Liver (tissue), 9 donors: ENCODE results near the gene LBH. TPM values are rescaled to one million over a fixed set of nuclear protein-coding genes. Genes with fewer than 3 reads are reported as not detected.

Source experiments
- DNase-seq: peaks from one replicate; pipeline ENCODE4 v3.0.0-alpha.2; 2017; ENCODE audit warnings: low spot score
- H3K27ac ChIP-seq, 2 donors: one replicate each; pipeline ENCODE4 v1.7.0; 2013; ENCODE audit warnings: inconsistent platforms in 2 of 2, low read length in 2 of 2, control low read depth in 1 of 2, low read depth in 1 of 2, mild to moderate bottlenecking in 1 of 2
- H3K27me3 ChIP-seq, 4 donors: one replicate each; pipeline versions ENCODE4 v1.6.1 to v1.7.0; 2013; ENCODE audit warnings: low read length in 3 of 4, inconsistent platforms in 1 of 4, mild to moderate bottlenecking in 1 of 4, moderate library complexity in 1 of 4; ENCODE audit not compliant: control insufficient read depth in 4 of 4, insufficient read depth in 4 of 4
- H3K36me3 ChIP-seq, 4 donors: one replicate each; pipeline versions ENCODE4 v1.6.1 to v1.7.0; 2013; ENCODE audit warnings: low read length in 3 of 4, mild to moderate bottlenecking in 3 of 4, low read depth in 1 of 4, moderate library complexity in 1 of 4; ENCODE audit not compliant: control insufficient read depth in 4 of 4, insufficient read depth in 3 of 4
- H3K4me1 ChIP-seq, 4 donors: one replicate each; pipeline versions ENCODE4 v1.6.1 to v1.7.0; 2013; ENCODE audit warnings: low read length in 3 of 4, mild to moderate bottlenecking in 3 of 4, moderate library complexity in 1 of 4; ENCODE audit not compliant: control insufficient read depth in 4 of 4, insufficient read depth in 4 of 4
- H3K4me3 ChIP-seq, 3 donors: one replicate each; pipeline versions ENCODE4 v1.6.1 to v1.7.0; 2013; ENCODE audit warnings: low read length in 3 of 3, control low read depth in 1 of 3, low read depth in 1 of 3, mild to moderate bottlenecking in 1 of 3
- H3K9ac ChIP-seq, 2 donors: one replicate each; pipeline ENCODE4 v1.7.0; 2013; ENCODE audit warnings: low read length in 2 of 2, mild to moderate bottlenecking in 2 of 2, moderate library complexity in 2 of 2, control low read depth in 1 of 2, low read depth in 1 of 2
- H3K9me3 ChIP-seq, 4 donors: one replicate each; pipeline versions ENCODE4 v1.6.1 to v1.7.0; 2013; ENCODE audit warnings: low read length in 3 of 4; ENCODE audit not compliant: control insufficient read depth in 4 of 4
- EGR1 ChIP-seq, 2 donors: IDR thresholded peaks; 2 replicates each; pipeline ENCODE4 v1.6.1; 2016 to 2018; ENCODE audit warnings: antibody characterized with exemption in 2 of 2, low read depth in 2 of 2
- FOXA1 ChIP-seq: IDR thresholded peaks from 2 replicates; pipeline ENCODE4 v1.6.1; 2016; ENCODE audit warnings: antibody characterized with exemption
- FOXA2 ChIP-seq: IDR thresholded peaks from 2 replicates; pipeline ENCODE4 v1.6.1; 2016; ENCODE audit warnings: antibody characterized with exemption
- GABPA ChIP-seq, 2 donors: IDR thresholded peaks in 1 of 2; conservative IDR thresholded peaks in 1 of 2; 2 replicates each; pipeline ENCODE4 v1.6.1; 2016; ENCODE audit warnings: antibody characterized with exemption in 2 of 2, mild to moderate bottlenecking in 1 of 2, moderate library complexity in 1 of 2
- HNF4A ChIP-seq, 2 donors: conservative IDR thresholded peaks; 2 replicates each; pipeline ENCODE4 v1.6.1; 2016; ENCODE audit warnings: antibody characterized with exemption in 2 of 2, mild to moderate bottlenecking in 2 of 2
- HNF4G ChIP-seq: IDR thresholded peaks from 2 replicates; pipeline ENCODE4 v1.6.1; 2016; ENCODE audit warnings: antibody characterized with exemption
- JUND ChIP-seq, 2 donors: IDR thresholded peaks; 2 replicates each; pipeline ENCODE4 v1.6.1; 2016; ENCODE audit warnings: antibody characterized with exemption in 2 of 2
- NR2F2 ChIP-seq: IDR thresholded peaks from 2 replicates; pipeline ENCODE4 v1.6.1; 2016; ENCODE audit warnings: antibody characterized with exemption
- RAD21 ChIP-seq, 2 donors: IDR thresholded peaks; 2 replicates each; pipeline ENCODE4 v1.6.1; 2016; ENCODE audit warnings: antibody characterized with exemption in 2 of 2, mild to moderate bottlenecking in 2 of 2
- WGBS: extraction: QIAGEN DNeasy Blood & Tissue Kit; methylation state at CpG from one replicate; pipeline ENCODE4 v1.1.7; 2013; 5-methylcytosine and 5-hydroxymethylcytosine counted together
- polyA plus RNA-seq, 2 donors: library from polyadenylated mRNA; stranded (reverse) in 1 of 2; unstranded in 1 of 2; fragments of 200-250 nt in 1 of 2; fragments of >200 nt in 1 of 2; fragmentation: Nextera tagmentation in 1 of 2; extraction: Ambion mirVana in 1 of 2; gene quantifications; one replicate each; pipeline versions ENCODE4 v1.2.1 to v1.2.3, GENCODE V29; 2013 to 2015
- total RNA-seq, 2 donors: library from RNA; depleted of rRNA; stranded (reverse); fragments of >200 nt; gene quantifications; one replicate each; pipeline ENCODE4 v1.2.3, GENCODE V29; 2014
- TF ChIP-seq, protein P1 (sequence below): IDR thresholded peaks from 2 replicates; pipeline ENCODE4 v1.6.1; 2016; ENCODE audit warnings: antibody characterized with exemption, mild to moderate bottlenecking
- TF ChIP-seq, protein P2 (sequence below): fragments of 150-350 bp; IDR thresholded peaks from 2 replicates; pipeline ENCODE4 v1.5.1; 2017; ENCODE audit warnings: improper control_type of control experiment, low read depth, low read length; ENCODE audit not compliant: missing input control
- donor health status: healthy.
- donor health status: healthy.
- donor health status: healthy.
- donor health status: healthy.
- donor health status: healthy.

Gene LBH
- total and polyA plus RNA-seq, 4 donors: 4.1 to 50.8 (median 9.1) TPM

DNA sequence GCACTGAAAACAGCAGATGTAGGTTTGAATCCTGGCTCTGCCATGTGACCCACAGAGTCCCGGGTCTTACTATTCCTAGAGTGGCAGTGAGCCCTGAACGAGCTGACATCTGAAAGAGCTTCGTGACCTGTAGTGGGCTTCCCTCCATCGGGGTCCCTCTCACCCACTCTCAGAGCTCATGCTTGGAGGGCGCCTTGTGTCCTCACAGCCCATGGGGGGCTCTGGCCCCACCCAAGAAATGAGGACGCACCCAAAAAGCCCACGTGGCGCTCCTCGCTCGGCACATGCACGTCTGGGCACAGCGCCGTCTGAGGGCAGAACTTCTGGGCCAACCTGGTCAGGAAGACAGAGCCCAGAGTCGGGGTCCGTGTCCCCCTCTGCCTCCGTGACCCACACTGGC lies 23.7 kb downstream of the LBH start (continued):
- TF ChIP-seq, protein P1, sequence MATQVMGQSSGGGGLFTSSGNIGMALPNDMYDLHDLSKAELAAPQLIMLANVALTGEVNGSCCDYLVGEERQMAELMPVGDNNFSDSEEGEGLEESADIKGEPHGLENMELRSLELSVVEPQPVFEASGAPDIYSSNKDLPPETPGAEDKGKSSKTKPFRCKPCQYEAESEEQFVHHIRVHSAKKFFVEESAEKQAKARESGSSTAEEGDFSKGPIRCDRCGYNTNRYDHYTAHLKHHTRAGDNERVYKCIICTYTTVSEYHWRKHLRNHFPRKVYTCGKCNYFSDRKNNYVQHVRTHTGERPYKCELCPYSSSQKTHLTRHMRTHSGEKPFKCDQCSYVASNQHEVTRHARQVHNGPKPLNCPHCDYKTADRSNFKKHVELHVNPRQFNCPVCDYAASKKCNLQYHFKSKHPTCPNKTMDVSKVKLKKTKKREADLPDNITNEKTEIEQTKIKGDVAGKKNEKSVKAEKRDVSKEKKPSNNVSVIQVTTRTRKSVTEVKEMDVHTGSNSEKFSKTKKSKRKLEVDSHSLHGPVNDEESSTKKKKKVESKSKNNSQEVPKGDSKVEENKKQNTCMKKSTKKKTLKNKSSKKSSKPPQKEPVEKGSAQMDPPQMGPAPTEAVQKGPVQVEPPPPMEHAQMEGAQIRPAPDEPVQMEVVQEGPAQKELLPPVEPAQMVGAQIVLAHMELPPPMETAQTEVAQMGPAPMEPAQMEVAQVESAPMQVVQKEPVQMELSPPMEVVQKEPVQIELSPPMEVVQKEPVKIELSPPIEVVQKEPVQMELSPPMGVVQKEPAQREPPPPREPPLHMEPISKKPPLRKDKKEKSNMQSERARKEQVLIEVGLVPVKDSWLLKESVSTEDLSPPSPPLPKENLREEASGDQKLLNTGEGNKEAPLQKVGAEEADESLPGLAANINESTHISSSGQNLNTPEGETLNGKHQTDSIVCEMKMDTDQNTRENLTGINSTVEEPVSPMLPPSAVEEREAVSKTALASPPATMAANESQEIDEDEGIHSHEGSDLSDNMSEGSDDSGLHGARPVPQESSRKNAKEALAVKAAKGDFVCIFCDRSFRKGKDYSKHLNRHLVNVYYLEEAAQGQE: no peak

DNA sequence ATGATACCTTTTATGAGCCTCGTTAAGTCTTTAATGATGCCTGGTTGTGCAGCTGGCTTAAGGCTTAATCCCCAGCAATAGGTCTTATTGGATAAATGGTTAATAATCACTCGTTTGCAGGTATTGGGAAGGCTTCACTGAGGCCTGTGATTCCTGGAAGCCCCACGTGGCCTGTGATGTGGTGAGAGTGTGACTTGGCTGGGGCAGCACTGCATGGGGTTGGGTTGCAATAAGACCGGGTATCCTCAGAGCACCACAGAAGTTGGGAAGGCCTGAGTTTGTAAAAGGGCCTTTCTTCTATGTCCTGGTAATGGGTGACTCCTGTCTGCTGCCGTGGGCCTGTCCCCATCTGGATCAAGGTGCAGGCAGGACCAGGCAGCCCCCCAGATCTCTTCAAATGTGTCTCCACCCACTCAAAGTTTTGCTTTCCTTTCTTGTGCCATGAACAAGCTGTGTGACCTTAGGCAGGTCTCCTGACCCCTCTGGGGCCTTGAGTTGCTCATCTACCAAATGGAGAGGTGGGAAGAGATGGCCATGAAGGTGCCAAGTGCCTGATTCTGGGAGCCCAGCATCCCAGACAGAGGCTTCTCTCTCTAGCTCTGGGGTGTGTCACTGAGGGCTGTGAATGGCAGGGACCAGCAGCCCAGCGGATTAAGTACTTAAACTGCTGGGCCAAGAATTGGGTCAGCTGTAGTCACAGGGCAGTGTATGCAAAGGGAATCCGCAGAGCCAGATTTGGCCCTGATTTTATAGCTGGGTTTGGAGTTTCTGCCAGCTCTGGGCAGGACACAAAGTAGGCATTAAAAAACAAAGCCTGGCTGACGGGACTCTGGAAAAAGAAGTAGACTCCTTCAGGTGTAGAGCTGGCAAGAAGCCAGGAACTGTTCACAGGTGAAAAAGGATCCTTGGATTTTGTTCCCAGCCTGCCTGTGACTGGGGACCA lies 24.4 kb downstream of the LBH start:
- Histone ChIP-seq H3K4me3 (no peak overlapping the region), H3K9ac (no peak overlapping the region), H3K36me3 (no peaks in the 10 kb centered on the region), H3K4me1 (peaks cover 0 to 4% (median 2%) of the 10 kb centered on the region in 4 donors), H3K9me3 (no peaks in the 10 kb centered on the region), H3K27me3 (peaks cover 0 to under 1% (median 0%) of the 10 kb centered on the region in 4 donors), H3K27ac (no peak overlapping the region)
- 83% methylated on average over 8 of the region's 8 CpGs for WGBS
- TF ChIP-seq FOXA2 (no peak), GABPA (IDR thresholded peaks at IDR 0.05 in 1 of 2, conservative IDR thresholded peaks at IDR 0.05 in 1 of 2) (no peak), HNF4G (no peak), RAD21 (IDR thresholded peaks at IDR 0.05) (no peak), EGR1 (IDR thresholded peaks at IDR 0.05; ENCODE audit: low read depth in 2 of 2) (no peak), JUND (IDR thresholded peaks at IDR 0.05) (no peak), NR2F2 (no peak), FOXA1 (no peak), HNF4A (conservative IDR thresholded peaks at IDR 0.05) (no peak)
- TF ChIP-seq, protein P2, sequence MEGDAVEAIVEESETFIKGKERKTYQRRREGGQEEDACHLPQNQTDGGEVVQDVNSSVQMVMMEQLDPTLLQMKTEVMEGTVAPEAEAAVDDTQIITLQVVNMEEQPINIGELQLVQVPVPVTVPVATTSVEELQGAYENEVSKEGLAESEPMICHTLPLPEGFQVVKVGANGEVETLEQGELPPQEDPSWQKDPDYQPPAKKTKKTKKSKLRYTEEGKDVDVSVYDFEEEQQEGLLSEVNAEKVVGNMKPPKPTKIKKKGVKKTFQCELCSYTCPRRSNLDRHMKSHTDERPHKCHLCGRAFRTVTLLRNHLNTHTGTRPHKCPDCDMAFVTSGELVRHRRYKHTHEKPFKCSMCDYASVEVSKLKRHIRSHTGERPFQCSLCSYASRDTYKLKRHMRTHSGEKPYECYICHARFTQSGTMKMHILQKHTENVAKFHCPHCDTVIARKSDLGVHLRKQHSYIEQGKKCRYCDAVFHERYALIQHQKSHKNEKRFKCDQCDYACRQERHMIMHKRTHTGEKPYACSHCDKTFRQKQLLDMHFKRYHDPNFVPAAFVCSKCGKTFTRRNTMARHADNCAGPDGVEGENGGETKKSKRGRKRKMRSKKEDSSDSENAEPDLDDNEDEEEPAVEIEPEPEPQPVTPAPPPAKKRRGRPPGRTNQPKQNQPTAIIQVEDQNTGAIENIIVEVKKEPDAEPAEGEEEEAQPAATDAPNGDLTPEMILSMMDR: no peak
- TF ChIP-seq, protein P1: no peak
- no peak for DNase-seq
